GM19351 (cell line): ENCODE data around the gene DYNLRB2.

ENCODE experiments used
- ATAC-seq: cut with Tn5 transposase; IDR thresholded peaks from one replicate; pipeline ENCODE4 v1.9.1; 2021; ENCODE audit warnings: mild to moderate bottlenecking, moderate library complexity; ENCODE audit not compliant: unreplicated experiment

DYNLRB2 gene

DNA sequence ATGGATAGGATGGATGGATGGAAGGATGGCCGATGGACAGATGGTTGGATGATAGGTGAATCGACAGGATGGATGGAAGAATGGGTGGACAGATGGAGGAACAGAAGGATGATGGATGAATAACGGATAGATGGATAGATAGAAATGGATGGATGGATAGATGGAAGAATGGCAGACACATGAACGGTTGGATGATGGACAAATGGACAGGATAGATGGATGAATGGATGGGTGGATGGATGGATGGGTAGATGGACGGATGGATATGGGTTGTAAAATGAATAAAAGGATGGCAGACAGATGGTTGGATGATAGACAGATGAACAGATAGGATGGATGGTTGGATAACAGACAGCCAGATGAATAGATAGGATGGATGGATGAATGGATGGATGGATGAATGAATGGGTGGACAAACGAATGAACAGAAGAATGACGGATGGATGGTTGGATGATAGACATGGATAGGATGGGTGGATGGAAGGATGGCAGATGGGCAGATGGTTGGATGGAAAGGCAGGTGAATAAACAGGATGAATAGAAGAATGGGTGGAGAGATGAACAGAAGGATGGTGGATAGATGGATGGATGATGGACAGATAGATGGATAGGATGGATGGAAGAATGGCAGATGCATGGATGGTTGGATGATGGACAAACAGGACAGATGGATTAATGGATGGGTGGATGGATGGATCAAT lies 55.9 kb downstream of the DYNLRB2 start:
- ATAC-seq = no peak

GRCh38 chr16:80599466-80599865 lies 58.7 kb downstream of the DYNLRB2 start:
- no peak for ATAC-seq
